DMS 273 treated with DMSO at 0.1 percent for 48 hours (cell line): ENCODE measurements around the gene CPSF4L.
A peak's percentile ranks its signal among the peaks of the same experiment; 100 is the strongest.

Experiments
- DNase-seq: peaks from one replicate; lab custom pipeline; 2025; lab: John Stamatoyannopoulos, UW

Gene CPSF4L

DNA sequence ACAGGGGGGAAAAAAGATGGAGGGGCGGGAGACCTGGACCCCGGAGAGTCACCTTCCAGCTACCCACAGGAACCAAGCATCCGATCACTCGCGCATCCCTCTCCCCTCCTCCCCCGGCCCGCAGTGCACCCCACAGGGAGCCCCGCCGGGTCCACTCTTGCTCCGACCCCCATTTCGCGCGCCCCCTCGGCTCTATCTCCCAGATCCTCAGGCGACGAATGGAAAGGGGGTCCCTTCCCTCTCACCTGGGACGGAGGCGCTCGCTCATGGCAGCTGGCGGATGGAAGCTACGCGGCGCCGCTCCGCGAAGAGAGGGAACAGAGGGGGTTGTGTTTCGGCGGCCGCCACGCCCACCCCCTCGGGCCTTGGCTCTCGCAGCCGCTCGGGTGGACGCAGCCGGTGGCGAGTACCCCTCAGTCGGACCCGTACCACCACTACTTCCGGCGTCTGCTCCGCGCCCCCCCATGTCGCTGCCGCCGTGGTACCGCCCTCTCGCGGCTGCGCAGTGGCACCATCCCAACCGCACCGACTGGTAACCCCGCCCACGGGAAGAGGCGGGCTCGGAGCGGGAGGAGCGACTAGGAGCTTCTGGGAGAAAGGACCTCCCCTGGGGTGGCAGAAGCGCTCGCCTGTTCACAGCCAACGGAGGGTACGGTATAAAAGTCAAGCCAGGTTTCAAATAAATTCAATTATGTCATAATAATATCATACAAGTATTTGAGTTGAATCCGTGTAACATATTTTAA is 29.7 kb downstream of the CPSF4L start:
- peak; percentile 83 for DNase-seq

DNA sequence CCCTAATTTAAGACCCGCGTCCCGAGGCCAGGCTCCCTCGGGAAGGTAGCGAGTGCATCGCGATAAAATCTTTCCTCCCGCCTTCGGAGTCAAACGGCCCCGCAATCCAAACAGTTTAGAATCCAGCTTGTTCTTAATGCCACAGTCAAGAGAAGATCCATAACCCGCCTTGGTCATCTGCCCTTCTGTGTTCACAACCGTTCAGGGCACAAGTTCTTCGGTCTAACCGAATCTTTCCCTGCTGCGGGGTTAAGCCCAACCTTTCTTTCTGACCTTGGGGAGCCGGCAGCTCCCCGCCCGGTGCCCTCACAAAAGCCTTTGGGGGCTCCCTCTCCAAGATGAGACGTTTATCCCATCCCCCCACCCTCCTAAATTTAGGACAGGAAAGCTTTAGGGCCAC is 30.3 kb downstream of the CPSF4L start:
- no peak for DNase-seq

DNA sequence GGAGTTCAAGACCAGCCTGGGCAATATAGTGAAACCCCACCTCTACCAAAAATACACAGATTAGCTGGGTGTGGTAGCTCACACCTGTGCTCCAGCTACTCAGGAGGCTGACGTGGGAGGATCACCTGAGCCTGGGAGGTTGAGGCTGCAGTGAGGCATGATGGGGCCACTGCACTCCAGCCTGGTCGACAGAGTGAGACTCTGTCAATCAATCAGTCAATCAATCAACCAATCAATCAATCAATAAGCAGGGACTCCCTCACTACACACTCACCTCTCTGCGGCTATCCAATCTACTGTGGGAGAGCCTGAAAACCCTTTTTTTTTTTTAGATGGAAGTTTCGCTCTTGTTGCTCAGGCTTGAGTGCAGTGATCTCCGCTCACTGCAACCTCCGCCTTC is 31.6 kb downstream of the CPSF4L start:
- DNase-seq = no peak

DNA sequence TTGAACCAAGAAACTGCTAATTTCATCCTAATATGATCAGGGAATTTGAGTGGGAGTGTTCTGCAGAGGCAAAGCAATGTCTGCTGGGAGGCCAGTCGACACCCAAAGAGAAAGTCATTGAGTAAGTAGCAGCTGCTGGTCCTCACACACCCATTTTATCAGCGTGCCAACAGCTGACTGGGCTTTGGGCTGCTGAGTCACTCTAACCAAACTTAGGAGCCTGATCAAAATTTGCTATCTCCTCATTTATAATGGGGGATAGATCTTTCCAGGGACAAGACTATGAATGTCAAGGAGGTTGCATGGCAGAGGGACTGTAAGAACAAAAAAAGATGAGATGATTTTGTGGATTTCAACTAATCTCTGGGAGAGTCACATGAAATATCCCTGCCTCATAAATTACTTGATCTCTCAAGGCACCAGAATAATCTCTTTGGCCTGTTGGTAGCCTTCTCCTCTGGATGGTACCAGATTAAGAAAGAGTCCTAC is 32.9 kb downstream of the CPSF4L start:
- DNase-seq = peak; percentile 24

DNA sequence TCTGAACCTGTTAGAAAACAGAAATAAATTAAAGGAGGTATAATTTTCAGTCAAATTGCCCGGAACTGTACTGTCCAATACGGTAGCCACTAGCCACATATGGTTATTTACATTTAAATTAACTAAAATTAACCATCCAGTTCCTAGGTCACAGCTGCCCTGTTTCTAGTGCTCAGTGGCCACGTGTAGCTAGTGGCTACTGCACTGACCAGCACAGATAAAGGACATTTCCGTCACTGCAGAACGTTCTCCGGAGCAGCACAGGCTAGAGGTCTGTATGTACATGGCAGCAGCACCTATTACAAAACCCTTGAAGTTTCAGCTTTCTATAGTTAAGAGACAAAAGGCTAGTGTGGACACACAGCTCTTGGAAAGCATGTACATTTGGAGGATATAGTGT is 33.7 kb downstream of the CPSF4L start:
- no peak for DNase-seq

DNA sequence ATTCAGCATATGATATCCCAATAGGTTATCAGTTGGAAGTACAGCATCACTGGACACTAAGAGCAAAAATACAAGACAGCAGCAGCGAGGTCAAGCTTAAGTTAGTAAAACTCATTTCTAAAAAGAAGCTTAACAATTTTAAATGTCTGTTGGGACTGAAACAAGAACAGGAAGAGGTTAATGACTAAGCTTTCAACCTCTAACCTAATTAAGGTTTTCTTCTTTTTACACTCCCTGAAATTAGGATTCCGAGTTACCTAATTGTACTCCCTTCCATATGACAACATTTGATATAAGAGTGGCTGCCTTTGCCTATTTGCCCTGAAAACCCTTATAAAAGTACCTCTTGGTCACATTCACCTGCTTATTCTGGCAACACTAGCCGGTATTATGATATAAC is 34.3 kb downstream of the CPSF4L start:
- no peak for DNase-seq

DNA sequence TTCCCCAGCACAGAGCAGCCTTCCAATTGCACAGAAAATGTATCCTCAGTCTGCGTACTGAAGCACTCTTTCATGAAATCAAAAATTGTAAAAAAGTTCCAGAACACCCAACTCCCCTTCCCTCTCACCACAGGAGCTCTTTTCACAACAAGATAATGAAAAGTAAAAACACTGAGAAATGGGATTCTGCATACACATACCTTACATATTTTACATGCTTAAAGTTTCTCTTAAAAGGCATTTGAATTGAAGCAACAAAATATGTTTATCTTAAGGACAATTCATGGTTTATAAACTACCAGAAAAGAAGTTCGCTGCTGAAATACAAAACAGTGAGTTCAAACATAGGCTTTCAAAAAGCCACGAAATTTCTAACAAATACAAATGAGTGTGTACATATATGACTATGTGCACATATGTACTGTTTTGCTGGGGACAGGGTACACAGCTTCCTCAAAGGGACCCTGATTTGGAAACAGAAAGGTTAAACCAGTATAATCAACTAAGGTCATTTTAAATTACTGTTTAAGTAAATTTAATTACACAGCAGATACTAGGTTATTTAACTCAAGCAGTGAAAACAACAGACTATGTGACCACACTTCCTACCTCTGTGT is 35.0 kb downstream of the CPSF4L start:
- no peak for DNase-seq

DNA sequence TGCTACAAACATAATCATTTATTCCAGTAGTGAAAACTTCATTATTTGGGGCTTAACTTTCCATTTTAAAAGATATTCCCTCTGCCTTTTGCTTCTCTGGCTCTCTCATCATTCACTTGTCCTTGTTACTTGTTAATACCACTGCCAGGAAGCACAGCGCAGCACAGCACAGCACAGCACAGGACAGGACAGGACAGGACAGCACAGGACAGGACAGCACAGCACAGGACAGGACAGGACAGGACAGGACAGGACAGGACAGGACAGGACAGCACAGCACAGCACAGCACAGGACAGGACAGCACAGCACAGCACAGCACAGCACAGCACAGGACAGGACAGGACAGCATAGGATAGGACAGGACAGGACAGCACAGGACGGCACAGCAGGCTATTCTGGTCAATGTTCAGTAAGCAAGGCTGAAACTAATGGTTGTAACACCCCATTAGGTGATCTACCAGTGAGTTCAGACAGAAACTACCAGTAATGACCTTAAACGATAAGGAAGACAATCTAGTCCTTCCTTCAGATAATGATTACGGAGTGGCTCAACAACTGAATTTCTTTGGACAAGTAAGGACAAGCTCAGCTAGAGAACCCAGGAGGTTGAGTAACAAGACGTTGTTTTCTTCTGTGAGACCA is 36.9 kb downstream of the CPSF4L start:
- DNase-seq = no peak

DNA sequence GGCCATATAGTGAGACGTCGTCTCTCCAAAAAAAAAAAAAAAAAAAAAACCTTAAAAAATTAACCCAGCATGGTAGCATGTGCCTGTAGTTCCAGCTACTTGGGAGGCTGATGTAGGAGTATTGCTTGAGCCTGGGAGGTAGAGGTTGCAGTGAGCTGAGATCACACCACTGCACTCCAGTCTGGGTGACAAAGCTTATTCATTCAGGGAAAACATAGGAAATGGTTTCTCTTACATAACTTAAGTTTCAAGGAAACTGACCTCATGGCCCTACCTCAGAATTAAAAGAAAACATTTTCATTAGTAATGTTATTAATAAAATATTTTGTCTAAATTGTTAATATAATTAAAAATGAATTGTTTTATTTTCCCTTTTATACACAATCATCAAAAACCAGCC is 37.4 kb downstream of the CPSF4L start:
- DNase-seq = no peak

DNA sequence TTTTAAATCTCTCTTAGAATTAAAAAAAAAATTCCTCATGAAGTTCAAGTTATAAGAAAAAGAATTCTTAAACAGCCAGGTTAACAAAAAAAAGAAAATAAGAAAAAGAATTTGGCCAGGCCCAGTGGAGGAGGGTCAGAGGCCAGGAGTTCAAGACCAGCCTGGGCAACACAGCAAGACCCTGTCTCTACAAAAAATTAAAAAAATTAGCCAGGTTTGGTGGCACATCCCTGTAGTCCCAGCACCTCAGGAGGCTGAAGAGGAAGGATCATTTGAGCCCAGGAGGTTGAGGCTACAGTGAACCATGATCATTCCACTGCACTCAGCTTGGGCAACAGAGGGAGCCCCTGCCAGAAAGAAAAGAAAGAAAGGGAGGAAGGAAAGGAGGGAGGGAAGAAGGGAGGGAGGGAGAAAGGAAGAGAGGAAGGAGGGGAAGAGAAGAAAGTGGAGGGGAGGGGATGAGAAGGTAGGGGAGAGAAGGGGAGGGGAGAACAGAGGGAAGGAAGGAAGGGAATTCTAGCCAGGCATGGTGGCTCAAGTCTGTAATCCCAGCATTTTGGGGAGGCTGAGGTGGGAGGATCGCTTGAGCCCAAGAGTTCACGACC is 38.0 kb downstream of the CPSF4L start:
- no peak for DNase-seq

DNA sequence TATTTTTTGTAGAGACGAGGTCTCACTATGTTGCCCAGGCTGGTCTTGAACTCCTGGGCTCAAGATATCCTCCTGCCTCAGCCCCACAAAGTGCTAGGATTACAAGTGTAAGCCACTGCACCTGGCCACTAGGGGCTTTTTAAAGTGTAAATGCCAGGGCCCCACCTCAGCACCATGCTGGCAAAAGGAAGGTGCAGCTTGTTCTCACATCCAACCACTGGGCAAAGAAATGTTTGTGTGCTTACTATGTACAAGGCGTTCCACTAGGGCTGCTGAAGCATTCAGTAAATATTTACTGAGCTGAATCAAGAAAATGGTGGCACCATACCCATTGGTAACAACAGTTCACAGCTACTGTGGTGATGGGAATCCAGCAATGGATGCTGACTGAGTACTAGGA is 46.2 kb downstream of the CPSF4L start:
- no peak for DNase-seq

DNA sequence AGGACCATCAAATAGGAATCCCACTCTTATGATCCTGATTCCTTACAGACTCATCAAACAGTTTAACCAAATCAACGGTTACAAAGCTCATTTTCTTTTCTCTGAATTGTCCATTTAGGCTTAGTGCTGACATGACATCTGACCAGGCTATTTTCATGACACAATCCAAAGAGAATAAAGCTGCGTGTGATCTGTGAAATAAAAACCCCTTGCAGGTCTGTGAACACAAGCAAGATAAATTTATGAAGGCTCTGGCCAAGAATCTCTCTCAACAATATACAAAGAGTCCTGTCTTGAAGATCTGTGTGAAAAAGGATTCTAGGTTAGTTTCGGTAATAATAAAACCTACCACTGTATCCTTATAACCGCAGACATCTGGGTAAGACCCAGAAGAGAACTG is 46.8 kb downstream of the CPSF4L start:
- no peak for DNase-seq

DNA sequence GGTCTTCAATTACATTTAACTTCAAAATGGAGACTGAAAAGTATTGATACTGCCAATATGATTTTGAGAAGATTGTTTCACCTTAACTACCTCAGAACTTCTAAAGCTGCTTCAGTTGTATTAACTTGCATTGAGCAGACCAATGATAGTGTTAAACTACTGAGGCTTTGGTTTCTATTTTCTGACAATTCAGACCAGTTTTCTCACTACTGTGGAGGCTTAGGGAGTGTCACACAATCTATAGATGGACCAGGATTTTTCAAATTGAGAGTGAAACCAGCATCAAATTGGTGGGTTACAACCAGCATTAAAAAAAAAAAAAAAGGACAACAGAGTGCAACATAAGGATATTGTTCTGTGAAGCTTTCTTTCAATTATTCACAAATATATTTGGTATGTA is 47.7 kb downstream of the CPSF4L start:
- DNase-seq = no peak

DNA sequence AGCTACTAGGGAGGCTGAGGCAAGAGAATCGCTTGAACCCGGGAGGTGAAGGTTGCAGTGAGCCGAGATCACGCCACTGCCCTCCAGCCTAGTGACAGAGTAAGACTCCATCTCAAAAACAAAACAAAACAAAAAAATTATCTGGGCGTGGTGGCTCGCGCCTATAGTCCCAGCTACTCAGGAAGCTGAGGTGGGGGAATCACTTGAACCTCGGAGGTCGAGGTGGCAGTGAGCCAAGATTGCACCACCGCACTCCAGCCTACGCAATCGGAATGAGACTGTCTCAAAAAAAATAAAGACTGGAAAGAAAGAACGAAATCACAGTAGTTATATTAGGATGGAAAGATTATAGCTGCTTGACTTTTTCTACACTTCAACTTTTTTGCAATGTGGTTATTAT is 49.9 kb downstream of the CPSF4L start:
- DNase-seq = no peak

DNA sequence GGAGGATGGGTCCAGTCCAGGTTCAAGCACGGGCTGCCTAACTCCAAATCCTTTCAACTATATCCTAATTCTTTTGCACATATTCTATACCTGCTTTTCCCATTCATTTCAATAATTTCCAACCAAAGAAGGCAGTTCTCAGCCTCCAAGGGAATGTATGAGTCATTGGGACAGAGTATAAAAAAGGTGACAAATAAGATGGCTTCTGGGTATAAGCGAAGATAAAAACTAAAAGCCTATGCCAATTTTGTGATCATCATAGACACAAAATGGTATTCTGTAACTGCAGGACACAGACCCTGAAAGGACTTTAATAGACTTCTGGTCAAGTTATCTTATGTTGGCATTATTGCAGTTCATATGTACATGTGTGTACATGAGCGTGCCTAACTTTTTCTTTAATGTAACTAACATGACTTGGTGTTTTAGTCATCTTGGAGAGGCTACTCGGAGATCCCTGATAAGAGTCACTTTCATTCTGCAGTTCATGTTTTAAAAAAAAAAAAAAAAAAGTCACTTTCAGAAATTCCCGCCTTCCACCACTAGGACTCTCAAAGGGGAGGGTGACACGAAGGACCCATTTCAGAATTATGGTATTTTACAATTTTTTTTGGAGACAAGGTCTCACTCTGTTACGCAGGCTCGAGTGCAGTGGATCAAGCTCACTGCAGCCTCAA is 51.5 kb downstream of the CPSF4L start:
- DNase-seq = no peak

DNA sequence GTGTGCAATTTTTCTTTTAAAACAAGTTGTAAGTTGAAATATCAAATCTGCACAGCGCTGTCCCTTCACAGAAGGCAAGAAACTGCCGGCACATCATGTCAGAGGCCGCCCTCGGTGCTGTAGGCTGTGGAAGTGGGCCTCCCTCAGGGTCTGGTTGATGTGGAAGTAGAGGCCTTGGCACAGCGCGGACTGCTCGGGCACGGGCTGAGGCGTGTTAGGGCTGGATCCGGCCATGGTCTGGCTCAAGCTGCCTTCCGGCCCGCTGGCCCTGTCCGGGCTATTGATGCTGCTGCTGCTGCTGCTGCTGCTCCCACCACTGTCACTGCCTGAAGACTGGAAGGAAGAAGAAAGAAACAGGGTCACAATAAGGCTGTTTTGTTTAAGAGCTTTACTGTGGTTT is 52.2 kb downstream of the CPSF4L start:
- no peak for DNase-seq

DNA sequence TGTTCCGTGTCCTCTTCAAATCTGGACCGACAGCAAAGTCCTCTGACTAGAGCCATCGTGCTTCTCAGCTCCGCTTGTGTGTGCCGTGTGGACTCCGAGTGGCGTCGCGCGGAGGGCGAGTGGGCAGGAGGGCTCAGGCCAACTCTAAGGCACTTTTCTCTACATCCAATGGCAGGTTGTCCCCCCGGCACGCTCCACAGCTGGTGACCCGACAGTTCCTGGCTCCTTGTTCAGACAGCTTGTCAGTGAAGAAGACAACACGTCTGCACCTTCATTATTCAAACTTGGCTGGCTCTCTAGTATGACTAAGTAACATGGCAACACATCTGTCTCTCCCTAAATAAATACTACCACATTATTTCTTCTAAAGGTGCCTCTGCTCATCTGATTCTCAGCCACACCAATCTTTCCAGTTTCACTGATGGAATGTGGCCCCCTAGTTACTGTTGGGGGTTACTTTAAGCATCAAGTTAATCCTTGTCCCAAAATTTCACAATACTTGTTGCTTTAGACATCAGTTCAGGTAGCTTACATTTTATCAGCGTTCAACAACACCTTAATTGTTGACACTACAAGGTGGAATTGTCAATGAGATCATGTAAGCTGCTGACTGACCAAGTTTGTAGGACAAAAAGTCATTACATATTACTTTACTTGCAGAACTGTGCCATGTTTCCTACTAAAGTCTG is 53.4 kb downstream of the CPSF4L start:
- DNase-seq = no peak

DNA sequence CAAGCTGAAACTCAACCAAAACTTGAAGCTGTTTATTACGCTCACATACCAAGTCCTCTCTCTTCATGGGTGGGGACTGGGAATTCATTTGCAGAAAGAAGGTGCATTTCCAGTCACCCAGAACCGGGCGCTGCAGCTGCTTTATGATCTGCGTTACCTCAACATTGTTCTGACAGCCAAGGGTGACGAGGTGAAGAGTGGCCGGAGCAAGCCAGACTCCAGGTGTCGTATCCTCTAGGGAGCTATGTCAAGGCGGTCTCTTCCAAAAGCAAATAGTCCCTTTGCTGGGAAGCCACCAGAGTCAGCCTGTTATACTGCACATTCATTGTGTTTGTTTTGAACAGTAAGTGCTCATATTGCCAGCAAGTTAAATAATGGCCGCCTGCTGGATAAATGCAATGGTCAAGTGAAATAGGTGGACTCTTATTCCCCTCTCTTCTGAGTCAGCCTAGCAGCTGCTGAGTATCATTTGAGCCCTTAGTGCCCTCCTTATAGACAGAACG is 56.2 kb downstream of the CPSF4L start:
- DNase-seq = no peak

DNA sequence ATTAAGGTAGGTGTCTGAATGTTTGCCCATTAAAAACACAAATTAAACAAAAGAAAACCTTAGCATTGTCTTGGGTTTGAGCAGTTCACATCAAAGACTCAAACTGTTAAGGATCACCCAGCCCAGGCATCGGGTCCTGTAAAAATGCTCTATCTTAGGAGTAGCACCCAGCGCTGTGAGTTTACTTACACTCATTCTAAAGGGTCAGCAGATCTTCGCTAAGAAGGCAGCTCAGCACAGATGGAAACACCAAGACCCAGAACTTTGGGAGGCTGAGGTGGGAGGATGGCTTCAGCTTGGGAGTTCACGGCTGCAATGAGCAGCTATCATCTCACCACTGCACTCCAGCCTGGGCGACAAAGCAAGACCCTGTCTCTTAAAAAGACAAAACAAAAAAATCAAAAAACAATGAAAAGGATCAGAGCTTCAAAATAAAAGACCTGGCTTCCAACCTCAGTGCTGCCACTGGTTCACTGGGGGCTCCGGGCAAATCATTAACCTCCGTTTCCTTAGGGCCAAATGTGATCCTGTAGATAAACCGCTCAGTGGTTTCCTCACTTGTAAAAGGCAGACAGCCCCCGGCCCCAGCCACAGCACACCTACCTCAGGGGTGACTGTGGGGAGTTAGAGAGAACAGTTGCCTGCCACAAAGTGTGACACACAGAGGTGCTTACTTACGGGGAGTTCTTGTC is 57.7 kb downstream of the CPSF4L start:
- DNase-seq = no peak

DNA sequence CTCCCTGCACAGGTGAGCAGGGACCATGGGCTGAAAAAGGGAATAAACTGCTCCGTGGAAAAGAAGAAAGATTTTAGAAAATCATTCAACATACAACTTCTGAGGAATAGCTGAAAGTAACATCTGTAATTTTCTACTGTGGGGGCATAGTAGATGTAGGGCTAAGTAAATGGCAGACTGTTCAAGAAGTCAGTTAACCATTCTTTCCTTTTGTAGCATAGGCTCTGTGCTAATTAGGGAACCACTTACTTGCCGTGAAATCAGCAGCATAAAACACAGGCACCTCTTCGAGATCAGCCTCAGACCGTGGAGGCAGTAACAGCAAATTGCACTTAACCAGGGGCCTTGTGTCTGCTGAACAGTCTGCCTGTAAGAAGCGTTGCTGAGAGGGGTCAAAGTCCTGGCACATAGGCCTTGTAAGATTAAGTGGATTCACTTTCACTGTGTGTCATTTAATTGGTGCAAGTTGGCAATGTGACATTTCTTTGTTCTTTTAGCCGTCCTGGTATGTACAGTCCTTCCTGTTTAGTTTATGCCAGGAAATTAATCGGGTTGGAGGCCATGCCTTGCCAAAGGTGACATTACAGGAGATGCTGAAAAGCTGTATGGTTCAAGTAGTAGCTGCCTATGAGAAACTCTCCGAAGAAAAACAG is 58.4 kb downstream of the CPSF4L start:
- no peak for DNase-seq
